ENCODE measurements around the gene DNAJC5.
"Not testable (repeated sequence)": the region's sequence is repeated elsewhere in the genome, so short reads cannot be mapped to it uniquely, and the experiment has no call there.

DNAJC5 gene

DNA sequence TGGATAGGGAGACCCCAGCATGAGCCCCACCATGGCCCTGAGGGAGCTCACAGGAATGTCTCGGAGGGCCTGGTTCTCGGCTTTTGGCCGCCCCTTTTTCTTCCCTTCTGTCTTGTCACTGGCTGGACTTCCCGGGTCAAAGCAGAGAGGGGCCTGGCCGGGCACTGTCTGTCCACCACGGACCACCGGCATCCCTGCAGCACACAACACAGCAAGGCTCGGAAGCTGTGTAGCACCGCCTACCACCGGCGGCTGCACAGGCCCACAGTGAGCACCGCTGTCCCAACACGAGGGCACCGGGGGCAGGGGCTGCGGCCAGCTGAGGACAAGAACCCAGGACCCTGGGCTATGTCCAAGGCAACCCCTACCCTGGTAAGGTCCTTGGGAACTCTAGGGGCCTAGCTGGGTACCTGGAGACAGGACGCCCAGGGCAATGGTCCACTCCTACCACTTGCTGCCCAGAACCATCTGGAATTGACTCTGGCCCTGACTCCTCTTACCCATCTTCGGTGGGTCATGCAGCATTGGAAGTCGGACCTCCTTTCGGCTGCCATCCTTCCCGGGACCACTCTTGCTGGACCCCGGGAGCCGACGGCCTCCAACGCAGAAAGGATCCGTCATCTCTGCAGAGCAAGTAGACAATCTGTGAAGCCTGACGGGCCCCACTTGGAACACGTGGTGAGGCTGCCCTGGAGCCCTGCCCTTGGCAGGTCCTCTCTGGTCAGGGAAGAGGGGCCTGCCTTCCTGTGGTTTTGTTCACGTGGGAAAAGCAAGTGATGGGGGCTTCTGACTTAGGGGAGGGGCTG, 72.6 kb downstream of the DNAJC5 start:
- H3K36me3 ChIP-seq (ENCODE audit: control insufficient read depth, insufficient read depth, low read length), result peaks cover 43% of the 10 kb centered on the region
- peaks cover 4% of the 10 kb centered on the region for H3K4me1 ChIP-seq (ENCODE audit: control insufficient read depth, insufficient read depth, low read length, poor library complexity, severe bottlenecking)
- no peak overlapping the region for H3K27ac ChIP-seq (ENCODE audit: low read depth, low read length, severe bottlenecking)
- H3K9me3 ChIP-seq (ENCODE audit: control insufficient read depth, low read length), result no peaks in the 10 kb centered on the region
- H3K4me3 ChIP-seq (ENCODE audit: extremely low read depth, insufficient read depth, low read length, poor library complexity, severe bottlenecking), result no peak overlapping the region
- WGBS, 2 experiments (ENCODE audit: insufficient coverage in 2 of 2), result 92 to 94% methylated on average over 25 to 26 of the region's 28 CpGs

DNA sequence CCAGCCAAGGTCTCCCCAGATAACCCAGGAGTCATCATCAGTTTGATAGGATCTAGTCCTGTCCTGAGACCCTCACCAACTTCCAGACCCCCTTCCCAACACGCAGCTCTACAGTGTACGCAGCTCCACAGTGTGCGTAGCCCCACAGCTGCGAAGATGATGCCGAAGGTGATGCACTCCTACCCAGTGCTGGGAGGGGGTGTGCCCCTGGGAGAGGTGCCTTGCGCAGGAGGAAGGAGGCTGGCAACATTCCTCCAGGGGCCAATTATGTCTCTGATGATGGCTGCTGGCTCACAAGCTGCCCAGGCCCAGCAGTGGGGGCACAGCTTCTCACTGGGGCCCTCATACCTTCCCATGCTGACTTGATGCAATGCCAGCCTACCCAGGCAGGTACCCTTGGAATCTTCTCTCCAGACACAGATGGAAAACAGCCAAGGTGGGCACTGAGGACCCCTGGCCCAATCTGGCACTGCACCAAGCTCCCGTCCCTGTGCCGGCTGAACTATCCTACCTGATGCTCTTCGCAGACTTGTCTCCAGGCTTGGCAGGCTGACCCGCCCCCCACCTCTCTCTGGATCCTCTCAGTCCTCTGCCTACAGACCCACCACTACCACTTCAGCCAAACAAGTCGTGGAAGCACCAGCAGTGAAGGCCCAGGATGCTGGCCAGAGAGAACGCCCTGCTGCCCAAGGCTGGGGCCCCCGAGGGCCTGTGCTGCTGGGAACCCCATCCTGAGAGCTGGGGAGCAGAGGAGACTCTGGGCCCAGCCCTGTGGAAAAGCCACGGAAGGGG, 73.4 kb downstream of the DNAJC5 start:
- WGBS, 2 experiments (ENCODE audit: insufficient coverage in 2 of 2), result 84 to 96% methylated on average over 12 to 13 of the region's 14 CpGs
- Histone ChIP-seq H3K4me1 (ENCODE audit: control insufficient read depth, insufficient read depth, low read length, poor library complexity, severe bottlenecking) (peaks cover 4% of the 10 kb centered on the region), H3K36me3 (ENCODE audit: control insufficient read depth, insufficient read depth, low read length) (peaks cover 37% of the 10 kb centered on the region), H3K4me3 (ENCODE audit: extremely low read depth, insufficient read depth, low read length, poor library complexity, severe bottlenecking) (peak overlapping the region; percentile 45), H3K9me3 (ENCODE audit: control insufficient read depth, low read length) (no peaks in the 10 kb centered on the region), H3K27ac (ENCODE audit: low read depth, low read length, severe bottlenecking) (no peak overlapping the region)

DNA sequence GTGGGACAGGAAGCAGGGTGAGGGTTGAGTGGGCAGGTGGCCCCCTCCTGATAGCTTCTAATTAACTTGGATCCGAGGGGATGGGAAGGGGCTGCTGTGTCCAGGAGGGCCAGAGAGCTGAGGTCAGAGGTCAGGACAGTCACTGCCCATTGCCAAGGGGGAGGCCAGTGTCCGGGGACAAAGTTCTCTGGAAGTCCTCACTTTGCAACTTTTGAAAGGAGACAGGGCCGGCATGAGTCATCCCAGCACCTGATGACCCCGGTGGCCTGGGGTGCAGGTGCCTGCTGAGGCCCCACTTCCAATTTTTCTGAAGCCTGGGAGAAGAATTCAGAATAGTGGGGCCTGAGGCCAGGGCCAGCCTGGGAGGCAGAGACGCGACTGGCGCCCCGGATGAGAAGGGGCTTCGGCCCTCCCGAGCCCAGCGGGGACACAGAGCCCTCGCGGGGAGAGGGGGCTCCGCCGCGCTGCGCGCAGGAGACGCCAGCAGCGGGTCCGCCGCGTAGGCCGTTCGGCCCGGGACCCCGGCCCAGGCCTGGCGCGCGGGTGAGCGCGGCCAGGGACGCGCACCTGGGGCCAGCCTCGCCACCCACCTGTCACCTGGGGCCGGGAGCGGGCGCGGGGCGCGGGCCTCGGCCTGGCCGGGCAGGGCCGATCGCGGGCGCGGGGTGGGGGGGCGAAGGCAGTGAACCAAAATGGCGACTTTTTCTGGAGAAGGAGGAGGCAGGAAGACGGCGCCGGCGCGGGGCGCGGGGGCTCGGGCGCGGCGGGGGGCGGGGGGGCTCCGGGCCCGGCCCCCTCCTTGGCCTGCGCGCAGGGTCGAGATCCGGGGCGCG, 74.2 kb downstream of the DNAJC5 start:
- WGBS, 2 experiments (ENCODE audit: insufficient coverage in 2 of 2), result 3 to 4% methylated on average over 37 to 42 of the region's 70 CpGs
- Histone ChIP-seq H3K4me3 (ENCODE audit: extremely low read depth, insufficient read depth, low read length, poor library complexity, severe bottlenecking) (peak overlapping the region; percentile 45), H3K4me1 (ENCODE audit: control insufficient read depth, insufficient read depth, low read length, poor library complexity, severe bottlenecking) (peaks cover 4% of the 10 kb centered on the region), H3K9me3 (ENCODE audit: control insufficient read depth, low read length) (no peaks in the 10 kb centered on the region), H3K36me3 (ENCODE audit: control insufficient read depth, insufficient read depth, low read length) (peaks cover 28% of the 10 kb centered on the region), H3K27ac (ENCODE audit: low read depth, low read length, severe bottlenecking) (no peak overlapping the region)

DNA sequence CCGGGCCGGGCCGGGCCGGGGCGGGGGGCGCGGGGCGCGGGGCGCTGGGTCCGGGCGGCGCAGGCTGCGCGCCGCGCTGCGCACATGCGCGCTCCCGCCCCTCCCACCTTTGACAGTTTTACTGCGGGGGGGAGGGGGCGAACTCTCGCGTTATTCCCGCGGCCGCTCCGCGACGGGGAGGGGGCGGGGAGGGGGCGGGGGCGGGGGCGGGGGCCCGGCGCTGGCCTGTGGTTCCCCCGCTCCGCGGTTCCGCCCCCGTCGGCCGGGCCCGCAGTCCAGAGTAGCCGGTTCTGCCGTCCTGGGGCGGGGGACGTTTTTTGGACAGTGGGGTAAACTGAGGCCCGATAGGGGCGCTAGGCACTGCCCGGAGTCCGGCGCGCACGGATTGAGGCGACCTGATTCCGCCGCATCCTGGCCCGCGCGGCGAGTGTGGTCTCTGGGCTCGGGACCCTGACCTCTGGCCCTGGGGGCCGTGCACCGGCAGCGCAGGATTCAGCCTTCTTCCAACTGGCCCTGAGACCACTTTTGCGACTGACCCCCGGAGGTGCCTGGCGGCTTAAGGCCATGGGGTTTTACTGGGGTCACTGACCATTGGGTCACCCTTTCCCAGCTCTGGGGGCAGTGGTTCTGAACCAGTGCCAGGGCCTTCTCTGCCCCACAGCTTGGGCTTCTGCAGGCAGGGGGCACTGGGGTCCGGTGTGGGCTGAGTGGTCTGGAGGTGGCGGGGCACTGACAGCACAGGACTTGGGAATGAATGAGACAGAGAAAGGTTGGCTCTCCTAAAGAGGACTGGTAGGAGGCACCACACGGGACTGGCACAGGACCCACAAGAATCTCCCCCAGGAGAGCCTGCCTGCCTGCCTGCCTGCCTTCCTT, 75.2 kb downstream of the DNAJC5 start, which contains the start of gene ZNF512B:
ZNF512B (minus strand) TSS at position 93 of the 876 bp plus-strand sequence. CDS start 1,980 bp downstream, outside the sequence.
- WGBS, 2 experiments (ENCODE audit: insufficient coverage in 2 of 2), result 5 to 7% methylated on average over 36 to 37 of the region's 73 CpGs
- peaks cover 24% of the 10 kb centered on the region for H3K36me3 ChIP-seq (ENCODE audit: control insufficient read depth, insufficient read depth, low read length)
- H3K9me3 ChIP-seq (ENCODE audit: control insufficient read depth, low read length), result no peaks in the 10 kb centered on the region
- H3K27ac ChIP-seq (ENCODE audit: low read depth, low read length, severe bottlenecking), result no peak within 1 kb of the TSS
- H3K4me3 ChIP-seq (ENCODE audit: extremely low read depth, insufficient read depth, low read length, poor library complexity, severe bottlenecking), result peak within 1 kb of the TSS; percentile 48
- H3K4me1 ChIP-seq (ENCODE audit: control insufficient read depth, insufficient read depth, low read length, poor library complexity, severe bottlenecking), result peaks cover 4% of the 10 kb centered on the region

DNA sequence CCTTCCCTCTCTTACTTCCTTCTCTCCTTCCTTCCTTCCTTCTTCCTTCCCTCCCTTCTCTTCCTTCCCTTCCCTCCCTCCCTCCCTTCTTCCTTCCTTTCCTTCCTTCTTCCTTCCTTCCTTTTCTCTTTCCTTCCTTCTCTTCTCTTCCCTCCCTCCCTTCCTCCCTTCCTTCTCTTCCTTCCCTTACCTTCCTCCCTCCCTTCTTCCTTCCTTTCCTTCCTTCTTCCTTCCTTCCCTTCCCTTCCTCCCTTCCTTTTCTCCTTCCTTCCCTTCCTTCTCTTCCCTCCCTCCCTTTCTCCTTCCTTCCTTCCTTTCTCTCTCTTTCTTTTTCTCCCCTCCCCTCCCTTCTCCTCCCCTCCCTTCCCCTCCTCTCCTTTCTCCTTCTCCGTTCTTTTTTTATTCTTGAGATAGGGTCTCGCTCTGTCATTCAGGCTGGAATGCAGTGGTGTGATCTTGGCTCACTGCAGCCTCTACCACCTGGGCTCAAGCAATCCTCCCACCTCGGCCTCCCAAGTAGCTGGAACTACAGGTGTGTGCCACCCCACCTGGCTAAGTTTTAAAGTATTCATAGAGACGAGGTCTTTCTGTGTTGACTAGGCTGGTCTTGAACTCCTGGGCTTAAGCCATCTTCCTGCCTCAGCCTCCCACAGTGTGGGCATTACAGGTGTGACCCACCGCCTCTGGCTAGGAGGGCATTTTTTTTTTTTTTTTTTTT, 75.9 kb downstream of the DNAJC5 start:
- peaks cover 4% of the 10 kb centered on the region for H3K4me1 ChIP-seq (ENCODE audit: control insufficient read depth, insufficient read depth, low read length, poor library complexity, severe bottlenecking)
- 90 to 100% methylated on average over 3 of the region's 5 CpGs for WGBS, 2 experiments (ENCODE audit: insufficient coverage in 2 of 2)
- no peaks in the 10 kb centered on the region for H3K9me3 ChIP-seq (ENCODE audit: control insufficient read depth, low read length)
- no peak overlapping the region for H3K4me3 ChIP-seq (ENCODE audit: extremely low read depth, insufficient read depth, low read length, poor library complexity, severe bottlenecking)
- H3K36me3 ChIP-seq (ENCODE audit: control insufficient read depth, insufficient read depth, low read length), result peaks cover 24% of the 10 kb centered on the region
- H3K27ac ChIP-seq (ENCODE audit: low read depth, low read length, severe bottlenecking), result no peak overlapping the region

DNA sequence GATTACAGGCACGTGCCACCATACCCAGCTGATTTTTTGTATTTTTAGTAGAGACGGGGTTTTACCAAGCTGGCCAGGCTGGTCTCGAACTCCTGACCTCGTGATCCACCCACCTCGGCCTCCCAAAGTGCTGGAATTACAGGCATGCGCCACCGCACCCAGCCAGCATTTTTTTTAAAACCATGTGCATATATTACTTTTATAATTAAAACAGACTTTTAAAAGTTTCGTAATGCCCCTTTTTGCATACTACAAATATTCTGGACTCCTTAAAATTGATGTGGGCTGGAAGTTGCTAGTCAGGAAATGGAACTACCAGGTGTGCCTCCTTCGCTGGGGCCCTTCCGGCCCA, 77.0 kb downstream of the DNAJC5 start:
- WGBS, 2 experiments (ENCODE audit: insufficient coverage in 2 of 2), result 86 to 96% methylated on average over 6 of the region's 10 CpGs
- H3K4me1 ChIP-seq (ENCODE audit: control insufficient read depth, insufficient read depth, low read length, poor library complexity, severe bottlenecking), result not testable (repeated sequence)
- H3K36me3 ChIP-seq (ENCODE audit: control insufficient read depth, insufficient read depth, low read length), result peaks cover 13% of the 10 kb centered on the region

DNA sequence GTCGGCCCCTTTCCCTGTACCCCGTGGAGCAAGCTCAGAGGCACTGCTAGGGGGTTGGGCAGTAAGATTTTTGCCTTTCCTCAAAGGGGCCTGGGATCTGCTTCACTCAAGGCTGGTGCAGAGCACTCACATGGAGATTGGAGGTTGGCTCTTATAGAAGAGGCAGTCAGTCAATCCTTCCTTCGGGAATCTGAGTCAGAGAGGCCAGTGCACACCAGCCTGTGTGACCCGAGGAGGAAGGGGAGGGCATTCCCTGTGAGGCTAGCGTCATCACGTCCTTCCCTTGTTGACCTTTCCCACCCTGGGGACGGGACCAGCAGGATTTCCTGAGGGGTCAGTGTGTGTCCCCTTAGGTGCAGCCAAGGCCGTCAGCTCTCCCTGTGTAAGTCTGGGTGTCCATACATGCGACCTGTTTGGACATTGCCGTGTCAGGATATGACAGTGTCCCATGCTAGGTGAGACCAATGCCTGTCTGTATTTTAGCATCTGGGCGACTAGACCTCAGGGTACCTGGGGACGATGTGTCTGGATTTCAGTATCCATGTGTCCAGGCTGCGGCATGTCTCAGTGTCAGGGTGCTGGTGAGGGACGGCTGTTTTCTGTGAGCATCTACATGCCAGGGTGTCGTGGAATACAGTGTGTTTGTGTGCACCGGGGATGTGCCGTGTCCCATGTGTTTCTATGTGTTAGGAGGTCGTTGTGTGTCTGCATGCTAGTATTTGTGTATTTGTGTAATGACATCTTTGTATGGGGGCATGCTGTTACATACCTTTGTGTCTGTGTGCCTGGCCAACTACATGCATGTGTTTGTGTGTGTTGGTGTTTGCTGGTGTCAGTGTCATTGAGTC, 77.6 kb downstream of the DNAJC5 start:
- peaks cover 9% of the 10 kb centered on the region for H3K36me3 ChIP-seq (ENCODE audit: control insufficient read depth, insufficient read depth, low read length)
- WGBS, 2 experiments (ENCODE audit: insufficient coverage in 2 of 2), result 88 to 89% methylated on average over 15 to 17 of the region's 18 CpGs
- no peaks in the 10 kb centered on the region for H3K9me3 ChIP-seq (ENCODE audit: control insufficient read depth, low read length)

More for the DNA sequence above, 77.0 kb downstream of the DNAJC5 start:
- not testable (repeated sequence) for H3K4me3 ChIP-seq (ENCODE audit: extremely low read depth, insufficient read depth, low read length, poor library complexity, severe bottlenecking); H3K9me3 ChIP-seq (ENCODE audit: control insufficient read depth, low read length); H3K27ac ChIP-seq (ENCODE audit: low read depth, low read length, severe bottlenecking)

DNA sequence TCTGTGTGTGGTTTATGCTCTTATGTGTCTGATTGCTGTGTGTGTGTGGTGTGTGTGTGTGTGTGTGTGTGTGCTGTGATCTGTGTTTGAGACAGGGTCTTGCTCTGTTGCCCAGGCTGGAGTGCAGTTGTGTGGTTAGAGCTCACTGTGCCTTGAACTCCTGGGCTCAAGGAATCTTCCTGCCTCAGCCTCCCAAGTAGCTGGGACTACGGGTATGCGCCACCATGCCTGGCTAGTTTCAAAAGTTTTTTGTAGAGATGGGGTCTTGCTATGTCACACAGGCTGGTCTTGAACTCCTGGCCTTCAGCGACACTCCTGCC, 78.2 kb downstream of the DNAJC5 start:
- peaks cover 7% of the 10 kb centered on the region for H3K4me1 ChIP-seq (ENCODE audit: control insufficient read depth, insufficient read depth, low read length, poor library complexity, severe bottlenecking)
- WGBS, 2 experiments (ENCODE audit: insufficient coverage in 2 of 2), result 95 to 100% methylated on average over 2 to 3 of the region's 3 CpGs
- no peak overlapping the region for H3K27ac ChIP-seq (ENCODE audit: low read depth, low read length, severe bottlenecking)
- no peak overlapping the region for H3K4me3 ChIP-seq (ENCODE audit: extremely low read depth, insufficient read depth, low read length, poor library complexity, severe bottlenecking)
- H3K9me3 ChIP-seq (ENCODE audit: control insufficient read depth, low read length), result no peaks in the 10 kb centered on the region
- peaks cover 3% of the 10 kb centered on the region for H3K36me3 ChIP-seq (ENCODE audit: control insufficient read depth, insufficient read depth, low read length)

More for the DNA sequence above, 77.6 kb downstream of the DNAJC5 start:
- peaks cover 4% of the 10 kb centered on the region for H3K4me1 ChIP-seq (ENCODE audit: control insufficient read depth, insufficient read depth, low read length, poor library complexity, severe bottlenecking)
- H3K4me3 ChIP-seq (ENCODE audit: extremely low read depth, insufficient read depth, low read length, poor library complexity, severe bottlenecking), result no peak overlapping the region
- H3K27ac ChIP-seq (ENCODE audit: low read depth, low read length, severe bottlenecking), result no peak overlapping the region

Data from mesodermal cell (in vitro differentiated cells).